SK-N-SH (cell line): ENCODE data around the gene CDH23. TPM values are rescaled to one million over a fixed set of nuclear protein-coding genes. Genes with fewer than 3 reads are reported as not detected.

ENCODE experiments used
- CTCF ChIA-PET: fragments of 300-600, 350-600 bp; formaldehyde crosslinking; extraction: SDS; loops from one replicate; lab custom pipeline; 2021; lab: Yijun Ruan, JAX
- POLR2A ChIA-PET: fragments of 350-600 bp; sonication (Branson Sonifier 250); formaldehyde crosslinking; extraction: SDS; loops from one replicate; lab custom pipeline; 2020; ENCODE audit warnings: antibody characterized with exemption, inconsistent platforms; lab: Yijun Ruan, JAX
- DNase-seq: peaks from one replicate; pipeline ENCODE4 v3.0.0; 2012
- H2AFZ ChIP-seq: fragments of 200-600 bp; sonication (generic); 2 replicates; pipeline ENCODE4 v1.8.1; 2016; ENCODE audit warnings: antibody characterized with exemption, mild to moderate bottlenecking, low read depth
- H3F3A ChIP-seq: fragments of 200-600 bp; sonication (generic); replicated peaks from 2 replicates; pipeline ENCODE3; 2016; ENCODE audit warnings: antibody characterized with exemption, mild to moderate bottlenecking; ENCODE audit not compliant: insufficient read depth
- H3K27ac ChIP-seq, 2 experiments: fragments of 200-500 bp in 1 of 2; fragments of 200-600 bp in 1 of 2; sonication (Bioruptor generic) in 1 of 2; sonication (generic), shearing (Covaris generic) in 1 of 2; 2 replicates each; pipeline versions ENCODE4 v1.5.1 to v1.6.1; 2014 to 2016; ENCODE audit warnings: low read depth in 2 of 2, inconsistent platforms in 1 of 2, low read length in 1 of 2, mild to moderate bottlenecking in 1 of 2, mixed read lengths in 1 of 2
- H3K27me3 ChIP-seq: fragments of 200-600 bp; sonication (generic), shearing (Covaris generic); 2 replicates; pipeline ENCODE4 v1.6.1; 2016; ENCODE audit warnings: mixed run types; ENCODE audit not compliant: insufficient read depth
- H3K36me3 ChIP-seq, 2 experiments: fragments of 200-500 bp in 1 of 2; fragments of 200-600 bp in 1 of 2; sonication (Bioruptor generic) in 1 of 2; sonication (generic) in 1 of 2; replicated peaks in 1 of 2; 2 replicates each; pipeline versions ENCODE3 to v1.5.1; 2014 to 2016; ENCODE audit warnings: low read length in 1 of 2, mild to moderate bottlenecking in 1 of 2; ENCODE audit not compliant: insufficient read depth in 2 of 2, control insufficient read depth in 1 of 2
- H3K4me1 ChIP-seq, 2 experiments: fragments of 200-500 bp in 1 of 2; fragments of 200-600 bp in 1 of 2; sonication (Bioruptor generic) in 1 of 2; sonication (generic), shearing (Covaris generic) in 1 of 2; 2 replicates each; pipeline versions ENCODE4 v1.5.1 to v1.6.1; 2014 to 2016; ENCODE audit warnings: low read depth in 1 of 2, low read length in 1 of 2, mixed run types in 1 of 2; ENCODE audit not compliant: insufficient read depth in 2 of 2, control insufficient read depth in 1 of 2
- H3K4me2 ChIP-seq: fragments of 200-600 bp; sonication (generic), shearing (Covaris generic); 2 replicates; pipeline ENCODE4 v1.6.1; 2017; ENCODE audit warnings: mixed run types
- H3K4me3 ChIP-seq, 2 experiments: fragments of 200-500 bp in 1 of 2; fragments of 200-600 bp in 1 of 2; sonication (Bioruptor generic) in 1 of 2; sonication (generic), shearing (Covaris generic) in 1 of 2; 2 replicates each; pipeline versions ENCODE4 v1.5.1 to v1.8.1; 2014 to 2016; ENCODE audit warnings: low read depth in 2 of 2, inconsistent platforms in 1 of 2, low read length in 1 of 2, mild to moderate bottlenecking in 1 of 2, mixed read lengths in 1 of 2, moderate library complexity in 1 of 2
- H3K79me2 ChIP-seq: fragments of 200-600 bp; sonication (generic); 2 replicates; pipeline ENCODE4 v1.8.1; 2017; ENCODE audit warnings: mild to moderate bottlenecking; ENCODE audit not compliant: insufficient read depth
- H3K9ac ChIP-seq: fragments of 200-600 bp; sonication (generic); 2 replicates; pipeline ENCODE4 v1.6.1; 2017; ENCODE audit warnings: mixed run types
- H3K9me2 ChIP-seq: fragments of 200-600 bp; sonication (generic); 2 replicates; pipeline ENCODE4 v1.6.1; 2017; ENCODE audit warnings: mixed run types
- H3K9me3 ChIP-seq: fragments of 200-600 bp; sonication (generic); 2 replicates; pipeline ENCODE4 v1.6.1; 2017; ENCODE audit warnings: mixed run types, mild to moderate bottlenecking, moderate library complexity
- H4K20me1 ChIP-seq: fragments of 200-600 bp; sonication (generic); 2 replicates; pipeline ENCODE4 v1.6.1; 2017; ENCODE audit warnings: mild to moderate bottlenecking, mixed run types; ENCODE audit not compliant: insufficient read depth
- EP300 ChIP-seq, 2 experiments: IDR thresholded peaks; 2 replicates each; pipeline versions ENCODE4 v1.4.0 to v1.6.1; 2012; ENCODE audit warnings: borderline replicate concordance in 1 of 2, low read depth in 1 of 2, low read length in 1 of 2
- EZH2phosphoT487 ChIP-seq: fragments of 200-600 bp; sonication (generic); IDR thresholded peaks from 2 replicates; pipeline ENCODE4 v1.6.1; 2017; ENCODE audit warnings: low read depth, mixed run types, mild to moderate bottlenecking, antibody characterized with exemption, moderate library complexity, borderline replicate concordance
- FOXM1 ChIP-seq: IDR thresholded peaks from 2 replicates; pipeline ENCODE4 v1.4.0; 2012; ENCODE audit warnings: low read depth, mild to moderate bottlenecking
- JUND ChIP-seq: IDR thresholded peaks from 2 replicates; pipeline ENCODE4 v1.4.0; 2012
- MXI1 ChIP-seq: IDR thresholded peaks from 2 replicates; pipeline ENCODE4 v1.6.1; 2012; ENCODE audit warnings: mild to moderate bottlenecking, low read depth, low read length, improper control_type of control experiment
- NRF1 ChIP-seq: IDR thresholded peaks from 2 replicates; pipeline ENCODE4 v1.6.1; 2012; ENCODE audit warnings: low read depth, mild to moderate bottlenecking, low read length
- TCF12 ChIP-seq: IDR thresholded peaks from 2 replicates; pipeline ENCODE4 v1.4.0; 2012
- TEAD4 ChIP-seq: IDR thresholded peaks from 2 replicates; pipeline ENCODE4 v1.4.0; 2012; ENCODE audit warnings: mild to moderate bottlenecking, borderline replicate concordance; ENCODE audit not compliant: insufficient read depth
- WGBS: methylation state at CpG from one replicate; pipeline ENCODE4 v1.1.6; 2017; ENCODE audit warnings: low lambda C conversion rate; 5-methylcytosine and 5-hydroxymethylcytosine counted together
- polyA plus RNA-seq, 3 experiments: library from polyadenylated mRNA; depleted of rRNA; stranded (reverse); fragments of >200 nt; gene quantifications; 2 replicates each; pipeline ENCODE4 v1.2.3, GENCODE V29; 2012
- TF ChIP-seq, protein P1 (sequence below): fragments of 150-350 bp; IDR thresholded peaks from 2 replicates; pipeline ENCODE4 v1.6.1; 2017; ENCODE audit warnings: antibody characterized with exemption, low read length, low read depth, borderline replicate concordance
- TF ChIP-seq, protein P2 (sequence below): IDR thresholded peaks from 2 replicates; pipeline ENCODE4 v1.4.0; 2012; ENCODE audit warnings: low read depth
- TF ChIP-seq, protein P3 (sequence below): fragments of 200-600 bp; sonication (generic); IDR thresholded peaks from 2 replicates; pipeline ENCODE4 v1.6.1; 2017; ENCODE audit warnings: antibody characterized with exemption, mild to moderate bottlenecking, moderate library complexity

Gene CDH23
- polyA plus RNA-seq, 1 of the 3 experiments (the other 2 are of a cell fraction), result 0.03 TPM

DNA sequence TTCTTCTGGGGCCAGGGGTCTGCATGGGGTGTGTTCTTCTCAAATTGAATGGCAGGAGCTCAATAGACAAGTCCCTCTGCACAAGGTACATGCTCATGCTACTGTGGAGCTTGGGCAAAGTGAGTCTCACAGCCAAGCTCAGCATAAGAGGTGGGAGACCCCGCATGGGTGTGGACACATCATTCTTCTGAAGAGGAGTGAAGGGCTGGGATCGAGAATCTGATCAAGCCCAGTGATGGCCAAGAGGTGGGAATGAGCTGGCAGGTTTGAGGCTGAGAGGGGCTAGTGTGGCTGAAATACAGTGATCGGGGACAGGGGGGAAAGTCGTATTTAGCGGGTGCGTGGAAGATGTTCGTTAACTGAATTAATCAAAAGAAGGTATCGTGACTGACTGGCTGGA, 32.6 kb downstream of the CDH23 start:
- Histone ChIP-seq H3K4me1 (no peaks in the 10 kb centered on the region), H3F3A (no peaks in the 10 kb centered on the region), H3K79me2 (no peaks in the 10 kb centered on the region), H2AFZ (no peak overlapping the region), H3K36me3 (no peaks in the 10 kb centered on the region), H3K27me3 (no peaks in the 10 kb centered on the region), H3K9me3 (no peaks in the 10 kb centered on the region), H3K9ac (no peak overlapping the region), H3K27ac (no peak overlapping the region), H3K4me2 (no peak overlapping the region), H3K9me2 (no peaks in the 10 kb centered on the region), H3K4me3 (no peak overlapping the region), H4K20me1 (no peaks in the 10 kb centered on the region)
- ChIA-PET CTCF (interaction anchor here (0.6 to 1.9 kb wide), 8 partner anchors 11 to 141 kb away, joined by 3 to 12 read pairs (median 4); partner anchors contain the start of gene CDH23), POLR2A (no interaction called here)
- DNase-seq, result no peak
- WGBS, result 65% methylated on average over 8 of the region's 8 CpGs
- TF ChIP-seq FOXM1 (no peak), JUND (no peak), TCF12 (no peak), NRF1 (no peak), MXI1 (no peak), EP300 (IDR thresholded peaks at IDR 0.05; ENCODE audit: borderline replicate concordance in 1 of 2, low read depth in 1 of 2, low read length in 1 of 2) (no peak), EZH2phosphoT487 (no peak), TEAD4 (no peak)
- TF ChIP-seq, protein P1, sequence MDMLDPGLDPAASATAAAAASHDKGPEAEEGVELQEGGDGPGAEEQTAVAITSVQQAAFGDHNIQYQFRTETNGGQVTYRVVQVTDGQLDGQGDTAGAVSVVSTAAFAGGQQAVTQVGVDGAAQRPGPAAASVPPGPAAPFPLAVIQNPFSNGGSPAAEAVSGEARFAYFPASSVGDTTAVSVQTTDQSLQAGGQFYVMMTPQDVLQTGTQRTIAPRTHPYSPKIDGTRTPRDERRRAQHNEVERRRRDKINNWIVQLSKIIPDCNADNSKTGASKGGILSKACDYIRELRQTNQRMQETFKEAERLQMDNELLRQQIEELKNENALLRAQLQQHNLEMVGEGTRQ, result no peak
- TF ChIP-seq, protein P2, sequence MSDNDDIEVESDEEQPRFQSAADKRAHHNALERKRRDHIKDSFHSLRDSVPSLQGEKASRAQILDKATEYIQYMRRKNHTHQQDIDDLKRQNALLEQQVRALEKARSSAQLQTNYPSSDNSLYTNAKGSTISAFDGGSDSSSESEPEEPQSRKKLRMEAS, result no peak

DNA sequence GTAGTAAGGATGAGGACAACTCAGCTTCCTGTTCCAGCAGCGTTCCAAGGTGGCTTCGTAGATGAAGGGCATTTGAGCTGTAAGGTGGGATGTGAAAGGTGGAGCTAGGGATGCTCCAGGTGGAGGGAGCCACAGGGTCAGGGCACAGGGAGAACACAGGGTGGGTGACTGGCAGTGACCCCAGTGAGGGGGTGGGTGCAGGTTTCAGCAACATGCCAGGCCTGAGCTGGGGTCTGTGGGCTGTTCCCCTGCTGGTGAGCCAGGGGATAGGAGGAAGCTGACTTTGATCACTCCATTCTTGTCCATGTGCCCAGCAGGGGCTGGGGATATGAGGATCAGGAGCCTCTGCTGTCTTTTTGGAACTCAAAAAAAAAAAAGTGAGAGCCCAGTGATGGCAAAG, 33.2 kb downstream of the CDH23 start:
- WGBS, result 79% methylated on average over 2 of the region's 2 CpGs
- POLR2A ChIA-PET, result no interaction called here
- H3K4me1 ChIP-seq, result no peaks in the 10 kb centered on the region

More for the DNA sequence above, 33.2 kb downstream of the CDH23 start:
- CTCF ChIA-PET, result interaction anchor here (0.6 to 1.9 kb wide), 10 partner anchors 11 to 140 kb away, joined by 3 to 12 read pairs (median 3); partner anchors contain the start of gene CDH23
- Histone ChIP-seq H4K20me1 (no peaks in the 10 kb centered on the region), H3K9me3 (no peaks in the 10 kb centered on the region), H3K4me3 (no peak overlapping the region), H3K79me2 (no peaks in the 10 kb centered on the region), H3K36me3 (no peaks in the 10 kb centered on the region), H3K9ac (no peak overlapping the region), H2AFZ (no peak overlapping the region), H3K4me2 (no peak overlapping the region), H3K27me3 (no peaks in the 10 kb centered on the region), H3K9me2 (no peaks in the 10 kb centered on the region), H3K27ac (no peak overlapping the region), H3F3A (no peaks in the 10 kb centered on the region)
- peak; percentile 46 for DNase-seq
- no peak for TF ChIP-seq FOXM1
- TF ChIP-seq, protein P1, result no peak
- no peak for TF ChIP-seq JUND
- TF ChIP-seq, protein P3, sequence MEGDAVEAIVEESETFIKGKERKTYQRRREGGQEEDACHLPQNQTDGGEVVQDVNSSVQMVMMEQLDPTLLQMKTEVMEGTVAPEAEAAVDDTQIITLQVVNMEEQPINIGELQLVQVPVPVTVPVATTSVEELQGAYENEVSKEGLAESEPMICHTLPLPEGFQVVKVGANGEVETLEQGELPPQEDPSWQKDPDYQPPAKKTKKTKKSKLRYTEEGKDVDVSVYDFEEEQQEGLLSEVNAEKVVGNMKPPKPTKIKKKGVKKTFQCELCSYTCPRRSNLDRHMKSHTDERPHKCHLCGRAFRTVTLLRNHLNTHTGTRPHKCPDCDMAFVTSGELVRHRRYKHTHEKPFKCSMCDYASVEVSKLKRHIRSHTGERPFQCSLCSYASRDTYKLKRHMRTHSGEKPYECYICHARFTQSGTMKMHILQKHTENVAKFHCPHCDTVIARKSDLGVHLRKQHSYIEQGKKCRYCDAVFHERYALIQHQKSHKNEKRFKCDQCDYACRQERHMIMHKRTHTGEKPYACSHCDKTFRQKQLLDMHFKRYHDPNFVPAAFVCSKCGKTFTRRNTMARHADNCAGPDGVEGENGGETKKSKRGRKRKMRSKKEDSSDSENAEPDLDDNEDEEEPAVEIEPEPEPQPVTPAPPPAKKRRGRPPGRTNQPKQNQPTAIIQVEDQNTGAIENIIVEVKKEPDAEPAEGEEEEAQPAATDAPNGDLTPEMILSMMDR, result peak; percentile 23; the same call in 1 of the 2 replicates
